Transverse colon (tissue), 4 donors: ENCODE measurements around the gene PPL.

Experiments
- EP300 ChIP-seq: sonication (generic); formaldehyde crosslinking; IDR thresholded peaks from one replicate; pipeline ENCODE4 v1.6.1; 2017; ENCODE audit warnings: antibody characterized with exemption, low read depth
- POLR2A ChIP-seq: fragments of 450-650 bp; IDR thresholded peaks from one replicate; pipeline ENCODE4 v1.6.1; 2016; ENCODE audit warnings: antibody characterized with exemption, mild to moderate bottlenecking, moderate library complexity
- POLR2AphosphoS5 ChIP-seq, 3 donors: sonication (generic); formaldehyde crosslinking; IDR thresholded peaks; one replicate each; pipeline ENCODE4 v1.6.1; 2016; ENCODE audit warnings: antibody characterized with exemption in 3 of 3
- TF ChIP-seq, protein P1 (sequence below), 5 experiments: fragments of 200-600 bp in 3 of 5; fragments of 450-650 bp in 2 of 5; sonication (generic) in 3 of 5; IDR thresholded peaks; 1 replicate in 2 of 5; 2 replicates in 3 of 5; pipeline ENCODE4 v1.5.1; 2016 to 2017; ENCODE audit warnings: antibody characterized with exemption in 5 of 5, inconsistent platforms in 3 of 5, mild to moderate bottlenecking in 2 of 5, moderate library complexity in 1 of 5

DNA sequence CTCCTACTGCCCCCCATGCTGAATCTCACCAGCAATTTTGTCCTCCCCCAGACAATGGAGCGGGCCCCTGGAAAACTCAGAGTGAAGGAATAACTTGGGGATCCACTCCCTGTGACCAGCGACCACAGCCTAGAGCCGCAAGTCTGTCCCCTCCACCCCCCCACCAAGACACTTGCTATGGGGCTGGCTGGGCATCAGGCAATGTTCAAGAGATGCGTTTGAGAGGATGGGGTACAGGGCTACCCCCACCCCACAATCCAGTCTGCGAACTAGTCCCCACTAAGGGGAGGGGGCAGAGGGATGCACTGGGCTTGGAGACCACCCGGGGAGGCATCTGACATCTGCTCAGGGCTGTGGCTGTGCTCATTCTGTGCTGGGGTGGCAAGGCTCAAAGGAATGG is 2.4 kb downstream of the PPL start:
- TF ChIP-seq, protein P1, sequence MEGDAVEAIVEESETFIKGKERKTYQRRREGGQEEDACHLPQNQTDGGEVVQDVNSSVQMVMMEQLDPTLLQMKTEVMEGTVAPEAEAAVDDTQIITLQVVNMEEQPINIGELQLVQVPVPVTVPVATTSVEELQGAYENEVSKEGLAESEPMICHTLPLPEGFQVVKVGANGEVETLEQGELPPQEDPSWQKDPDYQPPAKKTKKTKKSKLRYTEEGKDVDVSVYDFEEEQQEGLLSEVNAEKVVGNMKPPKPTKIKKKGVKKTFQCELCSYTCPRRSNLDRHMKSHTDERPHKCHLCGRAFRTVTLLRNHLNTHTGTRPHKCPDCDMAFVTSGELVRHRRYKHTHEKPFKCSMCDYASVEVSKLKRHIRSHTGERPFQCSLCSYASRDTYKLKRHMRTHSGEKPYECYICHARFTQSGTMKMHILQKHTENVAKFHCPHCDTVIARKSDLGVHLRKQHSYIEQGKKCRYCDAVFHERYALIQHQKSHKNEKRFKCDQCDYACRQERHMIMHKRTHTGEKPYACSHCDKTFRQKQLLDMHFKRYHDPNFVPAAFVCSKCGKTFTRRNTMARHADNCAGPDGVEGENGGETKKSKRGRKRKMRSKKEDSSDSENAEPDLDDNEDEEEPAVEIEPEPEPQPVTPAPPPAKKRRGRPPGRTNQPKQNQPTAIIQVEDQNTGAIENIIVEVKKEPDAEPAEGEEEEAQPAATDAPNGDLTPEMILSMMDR (IDR thresholded peaks at IDR 0.05), result no peak
- no peak for TF ChIP-seq POLR2A
- no peak for TF ChIP-seq POLR2AphosphoS5 (IDR thresholded peaks at IDR 0.05)
- TF ChIP-seq EP300, result no peak
